ENCODE data around the gene PPP2R2C. TPM values are rescaled to one million over a fixed set of nuclear protein-coding genes. Genes with fewer than 3 reads are reported as not detected.

The PPP2R2C gene
- total RNA-seq, 1 experiment from 2014 or later: 8.1 TPM

- H4K8ac ChIP-seq (replicated peaks; ENCODE audit: insufficient read length, low read depth, low read length): no peak overlapping the region
- H2BK120ac ChIP-seq (ENCODE audit: low read depth, low read length, poor library complexity, severe bottlenecking): no peak overlapping the region
- H4K20me1 ChIP-seq (ENCODE audit: control insufficient read depth, insufficient read depth, insufficient read length): no peaks in the 10 kb centered on the region
- H3K9me3 Mint-ChIP-seq: no peaks in the 10 kb centered on the region; a peak in 1 of 5 replicates
- no peak overlapping the region for H3K23ac ChIP-seq (ENCODE audit: insufficient read length, low read depth, low read length)
- no peak overlapping the region for H2BK20ac ChIP-seq (ENCODE audit: low read depth, low read length, poor library complexity, severe bottlenecking)
- no peaks in the 10 kb centered on the region for H3K79me1 ChIP-seq (ENCODE audit: insufficient read depth, low read depth, low read length, poor library complexity, severe bottlenecking)
- H2BK12ac ChIP-seq (ENCODE audit: insufficient read length, low read depth, low read length): no peak overlapping the region
- H3K23me2 ChIP-seq (ENCODE audit: insufficient read length, low read depth, low read length, poor library complexity, severe bottlenecking): no peaks in the 10 kb centered on the region
- H3K4me1 Mint-ChIP-seq: peaks cover 10 to 19% of the 10 kb centered on the region in 2 experiments
- no peaks in the 10 kb centered on the region for H3K79me2 ChIP-seq (ENCODE audit: insufficient read depth, low read length)
- H3K27ac ChIP-seq (ENCODE audit: insufficient read length, low read depth, low read length): no peak overlapping the region
- H4K5ac ChIP-seq (ENCODE audit: insufficient read length, low read depth, low read length): no peak overlapping the region
- TF ChIP-seq CTCF (conservative IDR thresholded peaks at IDR 0.05): no peak
- H3K27ac Mint-ChIP-seq: no peak overlapping the region
- no peaks in the 10 kb centered on the region for H3K36me3 Mint-ChIP-seq (ENCODE audit: insufficient read depth in 1 of 3, low read depth in 3 of 3)
- no peaks in the 10 kb centered on the region; the same call in 1 of the 2 replicates for H3K27me3 Mint-ChIP-seq (ENCODE audit: low read depth)
- H3K4me2 ChIP-seq (ENCODE audit: insufficient read depth, insufficient read length, low read length): no peak overlapping the region
- H2AFZ ChIP-seq (ENCODE audit: low read length): no peak overlapping the region
- no peak overlapping the region for H3T11ph ChIP-seq (ENCODE audit: low read length)
- H2AK5ac ChIP-seq (ENCODE audit: insufficient read length, low read length): no peak overlapping the region
- H3K4me3 Mint-ChIP-seq: no peak overlapping the region
- no peaks in the 10 kb centered on the region for H3K27me3 ChIP-seq (ENCODE audit: insufficient read depth, low read length)
- H3K9ac ChIP-seq (ENCODE audit: extremely low read depth, insufficient read length, low read length): no peak overlapping the region
- H3K4me1 ChIP-seq (ENCODE audit: insufficient read depth, low read length): no peaks in the 10 kb centered on the region
- H3K18ac ChIP-seq (ENCODE audit: insufficient read length, low read depth, low read length): no peak overlapping the region
- H3K9me3 ChIP-seq (ENCODE audit: control insufficient read depth, low read depth, low read length): no peaks in the 10 kb centered on the region
- H4K91ac ChIP-seq (ENCODE audit: insufficient read length, low read depth, low read length): no peak overlapping the region
- no peak overlapping the region for H3K4ac ChIP-seq (ENCODE audit: low read depth, low read length)
- no CpG with 5 or more reads among the region's 15 CpGs for WGBS (ENCODE audit: extremely low coverage, insufficient read length, low lambda C conversion rate)
- no peak overlapping the region for H2BK5ac ChIP-seq (ENCODE audit: insufficient read length, low read length)
- no peak overlapping the region for H3K14ac ChIP-seq (ENCODE audit: insufficient read depth, low read length)
- DNase-seq: no peak
- no peak overlapping the region for H2BK15ac ChIP-seq (ENCODE audit: low read depth, low read length)
- no peak overlapping the region for H3K56ac ChIP-seq (ENCODE audit: insufficient read length, low read depth, low read length)
These were observed 22.6 kb downstream of the PPP2R2C start for GRCh38 chr4:6449746-6450369.

Measured in H9 (cell line).